ENCODE results near the gene INTS1. TPM values are rescaled to one million over a fixed set of nuclear protein-coding genes. Genes with fewer than 3 reads are reported as not detected.

Gene INTS1
- total and polyA plus RNA-seq, 10 of the 15 experiments (the other 5 are each of a cell fraction or from before 2014, with no cell fraction given) = 0.52 to 89.0 (median 15.1) TPM

DNA sequence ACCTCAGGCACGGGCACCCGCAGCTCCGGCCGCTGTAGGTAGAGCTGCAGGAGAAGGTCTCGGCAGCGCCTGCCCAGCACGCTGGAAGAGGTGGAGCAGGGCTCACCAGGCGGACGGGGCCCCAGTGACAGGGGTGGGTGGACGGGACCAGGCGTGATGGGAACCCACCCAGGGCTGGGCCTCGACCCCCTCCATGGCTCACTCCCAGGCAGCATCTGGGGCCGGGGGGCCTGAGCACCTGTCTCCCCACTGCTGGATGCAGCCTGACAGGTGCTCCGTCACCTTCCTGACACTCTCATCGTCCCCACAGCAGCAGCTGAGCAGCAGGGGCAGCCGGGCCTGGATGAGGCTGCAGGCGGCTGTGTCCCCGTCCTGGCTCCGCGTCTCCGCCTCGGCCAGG lies 28.2 kb downstream of the INTS1 start (continued):
- no peak for TF ChIP-seq RELA (IDR thresholded peaks at IDR 0.05; ENCODE audit: borderline replicate concordance, partially characterized antibody)
- no peak for TF ChIP-seq RBBP5 (conservative IDR thresholded peaks at IDR 0.05)

DNA sequence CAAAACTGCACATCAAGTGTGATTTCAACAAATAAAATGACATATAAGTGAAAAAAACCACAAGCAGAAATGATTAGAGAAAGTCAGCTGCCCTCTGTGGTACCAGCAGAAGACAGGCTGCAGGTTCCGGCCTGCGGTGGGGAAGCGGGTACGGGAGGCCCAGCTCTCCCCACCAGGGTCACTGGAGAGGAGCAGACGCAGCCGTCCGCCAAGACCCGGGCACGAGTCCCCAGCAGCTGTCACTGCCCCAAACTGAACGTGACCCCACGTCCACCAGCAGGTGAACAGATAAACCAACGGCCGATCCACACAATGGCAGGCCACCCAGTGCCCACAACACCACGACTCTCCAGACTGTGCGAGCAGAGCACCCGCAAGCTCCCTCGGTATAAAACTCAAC lies 28.8 kb downstream of the INTS1 start:
- no peak for TF ChIP-seq ZNF217 (IDR thresholded peaks at IDR 0.05)
- TF ChIP-seq IKZF1 (conservative IDR thresholded peaks at IDR 0.05) = no peak
- TF ChIP-seq ATF7 (IDR thresholded peaks at IDR 0.05; ENCODE audit: low read depth) = no peak
- no peak for TF ChIP-seq RELA (IDR thresholded peaks at IDR 0.05; ENCODE audit: borderline replicate concordance, partially characterized antibody)
- TF ChIP-seq SPI1 (IDR thresholded peaks at IDR 0.05; ENCODE audit: borderline replicate concordance, insufficient read depth, low read depth, low read length) = no peak
- TF ChIP-seq EED (IDR thresholded peaks at IDR 0.05; ENCODE audit: low read depth) = no peak
- TF ChIP-seq YBX1 (IDR thresholded peaks at IDR 0.05) = no peak
- no peak for TF ChIP-seq TBL1XR1 (IDR thresholded peaks at IDR 0.05; ENCODE audit: low read depth, low read length)
- no peak for TF ChIP-seq MXI1 (IDR thresholded peaks at IDR 0.05; ENCODE audit: low read depth, low read length)
- TF ChIP-seq SUPT20H (IDR thresholded peaks at IDR 0.05; ENCODE audit: borderline replicate concordance, control insufficient read depth, low read depth, low read length) = no peak
- no peaks in the 10 kb centered on the region for H3K79me2 ChIP-seq (ENCODE audit: control insufficient read depth, insufficient read depth, low read length)
- ChIA-PET CTCF (interaction anchor here (0.5 to 1.3 kb wide), 3 partner anchors 9 to 248 kb away, joined by 3 read pairs; no protein-coding TSS in a partner anchor), RAD21 (ENCODE audit: unreplicated experiment) (no interaction called here), SMC1A (ENCODE audit: uncharacterized antibody, unreplicated experiment) (no interaction called here), POLR2A (no interaction called here)
- no peaks in the 10 kb centered on the region for H3K27me3 ChIP-seq (replicated peaks in 1 of 2; ENCODE audit: control insufficient read depth in 2 of 2, insufficient read depth in 2 of 2, low read length in 1 of 2)
- H3K4me3 ChIP-seq = no peak overlapping the region
- in situ Hi-C loops (cut with MboI) (no loop called here), intact Hi-C loops (cut with micrococcal nuclease; ENCODE audit: unreplicated experiment) (no loop called here)
- H3K9me3 ChIP-seq (replicated peaks; ENCODE audit: control insufficient read depth, insufficient read depth, low read length) = no peaks in the 10 kb centered on the region
- no peaks in the 10 kb centered on the region for H4K20me1 ChIP-seq (ENCODE audit: control insufficient read depth, insufficient read depth)
- DNase-seq (ENCODE audit: low read depth, low spot score) (no peak), FAIRE-seq (no peak), ATAC-seq (no peak)
- H3K9ac ChIP-seq (ENCODE audit: control insufficient read depth, insufficient read depth, low read length) = no peak overlapping the region
- no TSS peak for BruUV-seq (replicated peaks)
- no peak overlapping the region for H3K27ac ChIP-seq (ENCODE audit: control insufficient read depth, insufficient read depth)
- H3K36me3 ChIP-seq (ENCODE audit: control insufficient read depth in 2 of 2, insufficient read depth in 2 of 2, low read length in 1 of 2) = peaks cover 0 to 19% of the 10 kb centered on the region in 2 experiments; a peak in 2 of 4 replicates
- 94% methylated on average over 17 of the region's 17 CpGs for whole genome bisulfite sequencing (ENCODE audit: insufficient coverage, insufficient replicate concordance, low lambda C conversion rate, missing lambda C conversion rate)
- H2AFZ ChIP-seq (ENCODE audit: control insufficient read depth, low read depth, low read length) = no peak overlapping the region
- no peak overlapping the region for H3K4me2 ChIP-seq (ENCODE audit: control insufficient read depth, insufficient read depth)
- H3K4me1 ChIP-seq (ENCODE audit: control insufficient read depth, insufficient read depth, low read length) = no peaks in the 10 kb centered on the region

All from GM12878 (cell line).